ENCODE data around the gene ZNF70. TPM values are rescaled to one million over a fixed set of nuclear protein-coding genes. Genes with fewer than 3 reads are reported as not detected.

Gene ZNF70
- total RNA-seq, 2 donors from 2014 or later, result 8.4 to 13.8 TPM

- DNase-seq (ENCODE audit: low spot score), result no peak
- no peak for TF ChIP-seq CTCF (IDR thresholded peaks at IDR 0.05)
- H3K36me3 ChIP-seq, result peaks cover 15% of the 10 kb centered on the region
- no peak overlapping the region for H3K4me3 ChIP-seq
- no peaks in the 10 kb centered on the region for H3K27me3 ChIP-seq (replicated peaks; ENCODE audit: insufficient read depth)
- ATAC-seq (ENCODE audit: insufficient number of reproducible peaks, low FRiP score, low read depth), result no peak
- peaks cover 6 to 11% of the 10 kb centered on the region in 2 donors for H3K4me1 ChIP-seq (ENCODE audit: control insufficient read depth in 1 of 2, low read depth in 2 of 2)
- H3K27ac ChIP-seq, result no peak overlapping the region
- no peaks in the 10 kb centered on the region for H3K9me3 ChIP-seq
These were observed 36.0 kb downstream of the ZNF70 start for GRCh38 chr22:23714596-23715578.

- Histone ChIP-seq H3K4me3 (no peak overlapping the region), H3K9me3 (no peaks in the 10 kb centered on the region), H3K27ac (no peak overlapping the region), H3K27me3 (replicated peaks; ENCODE audit: insufficient read depth) (no peaks in the 10 kb centered on the region), H3K36me3 (peaks cover 15% of the 10 kb centered on the region), H3K4me1 (ENCODE audit: control insufficient read depth in 1 of 2, low read depth in 2 of 2) (peaks cover 6 to 11% of the 10 kb centered on the region in 2 donors)
- no peak for DNase-seq (ENCODE audit: low spot score)
- ATAC-seq (ENCODE audit: insufficient number of reproducible peaks, low FRiP score, low read depth), result no peak
- TF ChIP-seq CTCF (IDR thresholded peaks at IDR 0.05), result no peak
These were observed 37.0 kb downstream of the ZNF70 start for GRCh38 chr22:23713696-23714595.

DNA sequence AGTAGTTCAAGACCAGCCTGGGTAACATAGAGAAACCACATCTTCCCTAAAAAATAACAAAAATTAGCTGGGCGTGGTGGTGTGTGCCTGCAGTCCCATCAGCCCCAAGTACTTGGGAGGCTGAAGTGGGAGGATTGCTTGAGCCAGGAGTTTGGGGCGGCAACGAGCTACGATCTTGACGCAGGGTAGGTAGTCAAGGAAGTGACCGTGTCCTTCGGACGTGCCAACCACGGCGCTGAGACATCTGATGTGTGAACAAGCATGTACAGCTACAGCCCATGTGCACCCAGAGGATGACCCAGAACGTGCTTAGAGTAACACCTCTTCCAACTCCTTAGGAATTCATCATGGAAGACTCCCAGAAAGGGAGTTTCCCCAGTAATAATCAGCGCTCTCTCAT is 38.7 kb downstream of the ZNF70 start:
- Histone ChIP-seq H3K9me3 (no peaks in the 10 kb centered on the region), H3K27me3 (replicated peaks; ENCODE audit: insufficient read depth) (no peaks in the 10 kb centered on the region), H3K4me1 (ENCODE audit: control insufficient read depth in 1 of 2, low read depth in 2 of 2) (peaks cover 6 to 11% of the 10 kb centered on the region in 2 donors), H3K36me3 (peaks cover 21% of the 10 kb centered on the region), H3K27ac (no peak overlapping the region), H3K4me3 (no peak overlapping the region)
- DNase-seq (ENCODE audit: low spot score) (no peak), ATAC-seq (ENCODE audit: insufficient number of reproducible peaks, low FRiP score, low read depth) (no peak)
- TF ChIP-seq CTCF (IDR thresholded peaks at IDR 0.05), result no peak

GRCh38 chr22:23709107-23709506 is 41.8 kb downstream of the ZNF70 start:
- ATAC-seq (ENCODE audit: insufficient number of reproducible peaks, low FRiP score, low read depth) (no peak), DNase-seq (ENCODE audit: low spot score) (no peak)
- Histone ChIP-seq H3K27me3 (replicated peaks; ENCODE audit: insufficient read depth) (no peaks in the 10 kb centered on the region), H3K4me3 (no peak overlapping the region), H3K4me1 (ENCODE audit: control insufficient read depth in 1 of 2, low read depth in 2 of 2) (no peaks in the 10 kb centered on the region), H3K36me3 (peaks cover 26% of the 10 kb centered on the region), H3K27ac (no peak overlapping the region), H3K9me3 (no peaks in the 10 kb centered on the region)
- no peak for TF ChIP-seq CTCF (IDR thresholded peaks at IDR 0.05)

DNA sequence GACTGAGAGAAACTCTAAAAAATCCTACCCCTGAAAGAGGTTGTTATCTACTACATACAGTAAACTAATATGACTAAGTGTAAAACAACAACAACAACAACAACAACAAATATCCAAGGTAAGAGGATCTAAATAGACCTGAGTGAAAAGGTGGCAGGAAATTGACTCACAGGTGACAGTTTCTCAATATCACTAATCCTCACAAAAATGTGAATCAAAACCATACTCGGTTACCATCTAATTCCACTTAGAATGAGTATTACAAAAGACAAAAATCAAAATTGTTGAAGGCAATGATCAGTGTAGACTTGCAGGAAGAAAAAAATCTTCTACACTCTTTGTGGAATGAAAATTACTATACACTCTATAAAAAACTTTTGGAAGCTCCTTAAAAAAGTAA is 42.6 kb downstream of the ZNF70 start:
- Histone ChIP-seq H3K9me3 (no peaks in the 10 kb centered on the region), H3K36me3 (peaks cover 22% of the 10 kb centered on the region)
- no peak for DNase-seq (ENCODE audit: low spot score)

More for the DNA sequence above, 42.6 kb downstream of the ZNF70 start:
- no peaks in the 10 kb centered on the region for H3K27me3 ChIP-seq (replicated peaks; ENCODE audit: insufficient read depth)
- no peak for TF ChIP-seq CTCF (IDR thresholded peaks at IDR 0.05)
- no peak for ATAC-seq (ENCODE audit: insufficient number of reproducible peaks, low FRiP score, low read depth)
- no peak overlapping the region for H3K27ac ChIP-seq
- no peak overlapping the region for H3K4me3 ChIP-seq
- H3K4me1 ChIP-seq (ENCODE audit: control insufficient read depth in 1 of 2, low read depth in 2 of 2), result no peaks in the 10 kb centered on the region
